Peyer's patch (tissue), 4 donors: ENCODE data around the gene RBBP8.

ENCODE experiments used
- POLR2A ChIP-seq, 2 donors: fragments of 450-650 bp; IDR thresholded peaks; one replicate each; pipeline ENCODE4 v1.5.1; 2017; ENCODE audit warnings: antibody characterized with exemption in 2 of 2, mild to moderate bottlenecking in 2 of 2, moderate library complexity in 2 of 2
- TF ChIP-seq, protein P1 (sequence below), 6 experiments: fragments of 450-650 bp in 4 of 6; fragments of 200-600 bp in 2 of 6; sonication (generic) in 1 of 6; IDR thresholded peaks; one replicate each; pipeline ENCODE4 v1.5.1; 2017 to 2019; ENCODE audit warnings: antibody characterized with exemption in 6 of 6, mild to moderate bottlenecking in 3 of 6, moderate library complexity in 1 of 6

DNA sequence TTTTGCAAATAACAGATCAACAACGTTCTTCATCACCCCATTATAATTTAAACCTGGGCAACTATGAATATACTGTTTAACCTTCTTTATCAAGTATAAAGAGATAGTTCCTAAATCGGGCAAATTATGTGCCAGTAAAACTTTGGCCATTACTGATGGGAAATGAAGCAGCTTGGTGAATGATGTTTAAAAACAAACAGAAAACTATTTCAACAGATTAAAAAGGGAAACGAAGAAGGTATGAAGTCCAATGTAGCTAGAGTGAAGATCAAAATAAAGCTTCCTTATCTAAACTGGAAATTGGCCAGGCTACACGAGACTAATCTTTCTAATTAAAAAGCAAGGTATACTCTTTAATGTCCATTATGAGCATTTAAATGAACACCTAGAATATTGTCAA is 6.7 kb upstream of the RBBP8 start:
- TF ChIP-seq, protein P1, sequence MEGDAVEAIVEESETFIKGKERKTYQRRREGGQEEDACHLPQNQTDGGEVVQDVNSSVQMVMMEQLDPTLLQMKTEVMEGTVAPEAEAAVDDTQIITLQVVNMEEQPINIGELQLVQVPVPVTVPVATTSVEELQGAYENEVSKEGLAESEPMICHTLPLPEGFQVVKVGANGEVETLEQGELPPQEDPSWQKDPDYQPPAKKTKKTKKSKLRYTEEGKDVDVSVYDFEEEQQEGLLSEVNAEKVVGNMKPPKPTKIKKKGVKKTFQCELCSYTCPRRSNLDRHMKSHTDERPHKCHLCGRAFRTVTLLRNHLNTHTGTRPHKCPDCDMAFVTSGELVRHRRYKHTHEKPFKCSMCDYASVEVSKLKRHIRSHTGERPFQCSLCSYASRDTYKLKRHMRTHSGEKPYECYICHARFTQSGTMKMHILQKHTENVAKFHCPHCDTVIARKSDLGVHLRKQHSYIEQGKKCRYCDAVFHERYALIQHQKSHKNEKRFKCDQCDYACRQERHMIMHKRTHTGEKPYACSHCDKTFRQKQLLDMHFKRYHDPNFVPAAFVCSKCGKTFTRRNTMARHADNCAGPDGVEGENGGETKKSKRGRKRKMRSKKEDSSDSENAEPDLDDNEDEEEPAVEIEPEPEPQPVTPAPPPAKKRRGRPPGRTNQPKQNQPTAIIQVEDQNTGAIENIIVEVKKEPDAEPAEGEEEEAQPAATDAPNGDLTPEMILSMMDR (IDR thresholded peaks at IDR 0.05): no peak
- no peak for TF ChIP-seq POLR2A (IDR thresholded peaks at IDR 0.05)
